ENCODE results near the gene NOTCH3.

Gene NOTCH3

GRCh38 chr19:15136234-15136954 lies 64.4 kb downstream of the NOTCH3 start:
- TF ChIP-seq CTCF (conservative IDR thresholded peaks at IDR 0.05): no peak
- H3K27ac ChIP-seq: no peak overlapping the region

- no peak overlapping the region for H3K27ac ChIP-seq
- TF ChIP-seq CTCF (conservative IDR thresholded peaks at IDR 0.05): no peak
These were observed 70.8 kb downstream of the NOTCH3 start for GRCh38 chr19:15129856-15130585.

GRCh38 chr19:15128162-15128770 lies 72.5 kb downstream of the NOTCH3 start:
- no peak for TF ChIP-seq CTCF (conservative IDR thresholded peaks at IDR 0.05)
- H3K27ac ChIP-seq: no peak overlapping the region

GRCh38 chr19:15126131-15126910 lies 74.5 kb downstream of the NOTCH3 start:
- no peak for TF ChIP-seq CTCF (conservative IDR thresholded peaks at IDR 0.05)
- H3K27ac ChIP-seq: peak overlapping the region; percentile 83; the same call in 1 of the 2 replicates

DNA sequence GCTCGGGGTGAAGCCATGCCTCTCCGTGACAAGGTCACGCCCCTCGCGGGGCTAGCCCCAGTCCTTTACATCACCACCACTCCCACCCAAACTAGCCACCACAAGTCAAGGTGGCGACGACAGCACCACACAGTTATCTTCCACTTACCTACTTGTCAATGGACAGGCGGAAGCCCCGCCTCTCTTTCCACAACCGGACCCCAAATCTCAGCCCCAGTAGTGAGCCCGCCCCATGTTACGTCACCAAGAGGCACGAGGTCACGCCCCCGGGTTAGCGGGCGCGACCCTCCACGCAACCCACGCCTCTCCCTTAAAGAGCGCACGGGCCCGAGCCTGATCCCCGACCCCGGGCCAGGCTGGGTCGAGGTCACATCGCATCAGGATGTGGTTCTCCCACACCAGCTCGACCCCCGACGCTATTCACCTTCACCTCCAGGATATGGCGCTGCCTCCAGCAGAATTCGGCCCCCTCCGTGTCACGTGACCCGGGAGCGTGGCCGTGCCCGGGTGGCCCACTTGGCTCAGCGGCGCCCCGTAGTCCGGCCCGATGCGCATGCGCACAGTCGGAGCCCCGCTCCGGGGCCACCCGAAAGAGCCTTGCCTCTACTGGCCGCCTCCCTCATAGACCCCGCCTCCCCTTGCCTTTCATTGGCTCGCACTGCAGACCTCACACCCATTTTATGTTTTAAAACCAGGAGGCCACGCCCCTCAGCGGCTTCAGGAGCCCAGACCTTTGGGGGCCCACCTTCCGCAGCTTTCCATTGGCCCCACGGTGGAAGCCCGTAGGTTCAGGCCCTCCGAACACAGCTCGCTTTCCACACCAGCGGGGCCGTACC lies 75.3 kb downstream of the NOTCH3 start:
- H3K27ac ChIP-seq: peak overlapping the region; percentile 83
- no peak; the same call in 1 of the 2 replicates for TF ChIP-seq CTCF (conservative IDR thresholded peaks at IDR 0.05)

GRCh38 chr19:15124572-15125231 lies 76.1 kb downstream of the NOTCH3 start:
- TF ChIP-seq CTCF (conservative IDR thresholded peaks at IDR 0.05): no peak
- peak overlapping the region; percentile 83 for H3K27ac ChIP-seq
